Suppressor macrophage treated with lipopolysaccharide for 1 hour (primary cell): Measurements from ENCODE around the gene COL9A1.
A peak's percentile ranks its signal among the peaks of the same experiment; 100 is the strongest.

Source experiments
- DNase-seq, 3 donors: peaks; one replicate each; pipeline ENCODE4 v3.0.0-alpha.2; 2020 to 2022

COL9A1 gene

GRCh38 chr6:70222439-70222749 is 80.5 kb downstream of the COL9A1 start:
- no peak for DNase-seq

GRCh38 chr6:70221715-70222438 is 81.0 kb downstream of the COL9A1 start:
- peak in 1 of 3 donors; percentile 3 for DNase-seq

GRCh38 chr6:70221025-70221714 is 81.7 kb downstream of the COL9A1 start:
- peak; percentile 15 to 53 (median 50) for DNase-seq

GRCh38 chr6:70219943-70220613 is 82.8 kb downstream of the COL9A1 start:
- no peak for DNase-seq

GRCh38 chr6:70216767-70217166 is 86.1 kb downstream of the COL9A1 start:
- DNase-seq, result no peak

- no peak for DNase-seq
Observed at GRCh38 chr6:70215460-70216108, 87.3 kb downstream of the COL9A1 start.

GRCh38 chr6:70210462-70210861 is 92.4 kb downstream of the COL9A1 start:
- no peak for DNase-seq

GRCh38 chr6:70208235-70208790 is 94.6 kb downstream of the COL9A1 start:
- no peak for DNase-seq

GRCh38 chr6:70198785-70199184 is 104.1 kb downstream of the COL9A1 start:
- DNase-seq, result no peak

- no peak for DNase-seq
Observed at GRCh38 chr6:70196531-70196930, 106.4 kb downstream of the COL9A1 start.

GRCh38 chr6:70194421-70194820 is 108.5 kb downstream of the COL9A1 start:
- DNase-seq, result no peak

GRCh38 chr6:70188202-70188601 is 114.7 kb downstream of the COL9A1 start:
- no peak for DNase-seq

- DNase-seq, result no peak
Observed at GRCh38 chr6:70186461-70186860, 116.4 kb downstream of the COL9A1 start.

GRCh38 chr6:70184723-70185122 is 118.2 kb downstream of the COL9A1 start:
- no peak for DNase-seq

GRCh38 chr6:70183538-70183937 is 119.3 kb downstream of the COL9A1 start:
- no peak for DNase-seq

- no peak for DNase-seq
Observed at GRCh38 chr6:70180901-70181599, 121.8 kb downstream of the COL9A1 start.

GRCh38 chr6:70180183-70180900 is 122.5 kb downstream of the COL9A1 start:
- DNase-seq, result no peak

GRCh38 chr6:70176842-70177550 is 125.9 kb downstream of the COL9A1 start:
- no peak for DNase-seq

GRCh38 chr6:70175770-70176169 is 127.1 kb downstream of the COL9A1 start:
- no peak for DNase-seq

GRCh38 chr6:70172252-70172651 is 130.6 kb downstream of the COL9A1 start:
- no peak for DNase-seq

GRCh38 chr6:70171236-70171635 is 131.6 kb downstream of the COL9A1 start:
- no peak for DNase-seq
